ENCODE measurements around the gene CDKN2B-AS1.
A peak's percentile ranks its signal among the peaks of the same experiment; 100 is the strongest.

CDKN2B-AS1 gene

GRCh38 chr9:21982861-21983560 is 11.6 kb upstream of the CDKN2B-AS1 start:
- DNase-seq = no peak

GRCh38 chr9:21983561-21983935 is 11.0 kb upstream of the CDKN2B-AS1 start:
- no peak for DNase-seq

GRCh38 chr9:21984101-21984500 is 10.5 kb upstream of the CDKN2B-AS1 start:
- DNase-seq = no peak

GRCh38 chr9:21985964-21986667 is 8.5 kb upstream of the CDKN2B-AS1 start:
- DNase-seq = no peak

GRCh38 chr9:21988056-21988990 is 6.3 kb upstream of the CDKN2B-AS1 start:
- no peak for DNase-seq

- DNase-seq = no peak
Measured at GRCh38 chr9:21989440-21990189, 5.0 kb upstream of the CDKN2B-AS1 start.

- DNase-seq = no peak
Measured at GRCh38 chr9:21991072-21991959, 3.3 kb upstream of the CDKN2B-AS1 start.

- DNase-seq = no peak
Measured at GRCh38 chr9:21993007-21993406, 1.6 kb upstream of the CDKN2B-AS1 start.

GRCh38 chr9:21993893-21994555 is 567 bp upstream of the CDKN2B-AS1 start, which contains the start of gene CDKN2A:
TSS of gene CDKN2A (minus strand) at chr9:21994392.
- DNase-seq = no peak

GRCh38 chr9:21995006-21995665 is 545 bp downstream of the CDKN2B-AS1 start:
- peak; percentile 50 for DNase-seq

GRCh38 chr9:21995666-21996398 is 1.2 kb downstream of the CDKN2B-AS1 start:
- no peak for DNase-seq

- DNase-seq = no peak
Measured at GRCh38 chr9:21996438-21996837, 1.8 kb downstream of the CDKN2B-AS1 start.

GRCh38 chr9:21996858-21997257 is 2.3 kb downstream of the CDKN2B-AS1 start:
- no peak for DNase-seq

GRCh38 chr9:21997480-21997879 is 2.9 kb downstream of the CDKN2B-AS1 start:
- DNase-seq = no peak

GRCh38 chr9:21998026-21998425 is 3.4 kb downstream of the CDKN2B-AS1 start:
- no peak for DNase-seq

GRCh38 chr9:22002038-22002437 is 7.4 kb downstream of the CDKN2B-AS1 start:
- DNase-seq = no peak

GRCh38 chr9:22005021-22005701 is 10.6 kb downstream of the CDKN2B-AS1 start:
- no peak for DNase-seq

GRCh38 chr9:22005702-22006606 is 11.4 kb downstream of the CDKN2B-AS1 start:
- DNase-seq = no peak

Measured in KG1 (cell line).